Measurements from ENCODE around the gene CDH23. TPM values are rescaled to one million over a fixed set of nuclear protein-coding genes. Genes with fewer than 3 reads are reported as not detected.
A peak's percentile ranks its signal among the peaks of the same experiment; 100 is the strongest.

The CDH23 gene
- total RNA-seq, 1 experiment from 2014 or later = 2.9 TPM

GRCh38 chr10:71621231-71622153 lies 224.8 kb downstream of the CDH23 start:
- DNase-seq (ENCODE audit: low spot score) = peak; percentile 31
- Mint-ChIP-seq H3K27me3 (ENCODE audit: low read depth) (no peaks in the 10 kb centered on the region; the same call in 1 of the 2 replicates), H3K9me3 (peaks cover 10% of the 10 kb centered on the region), H3K4me1 (peaks cover 60% of the 10 kb centered on the region), H3K27ac (peak overlapping the region; percentile 95), H3K4me3 (peak overlapping the region; percentile 58), H3K36me3 (peaks cover 5% of the 10 kb centered on the region; the same call in 1 of the 2 replicates)
- CTCF ChIA-PET = interaction anchor here (0.6 to 4.4 kb wide), 19 partner anchors 10 to 302 kb away, joined by 3 to 58 read pairs (median 6); partner anchors contain the start of gene SLC29A3
- TF ChIP-seq, protein P1, sequence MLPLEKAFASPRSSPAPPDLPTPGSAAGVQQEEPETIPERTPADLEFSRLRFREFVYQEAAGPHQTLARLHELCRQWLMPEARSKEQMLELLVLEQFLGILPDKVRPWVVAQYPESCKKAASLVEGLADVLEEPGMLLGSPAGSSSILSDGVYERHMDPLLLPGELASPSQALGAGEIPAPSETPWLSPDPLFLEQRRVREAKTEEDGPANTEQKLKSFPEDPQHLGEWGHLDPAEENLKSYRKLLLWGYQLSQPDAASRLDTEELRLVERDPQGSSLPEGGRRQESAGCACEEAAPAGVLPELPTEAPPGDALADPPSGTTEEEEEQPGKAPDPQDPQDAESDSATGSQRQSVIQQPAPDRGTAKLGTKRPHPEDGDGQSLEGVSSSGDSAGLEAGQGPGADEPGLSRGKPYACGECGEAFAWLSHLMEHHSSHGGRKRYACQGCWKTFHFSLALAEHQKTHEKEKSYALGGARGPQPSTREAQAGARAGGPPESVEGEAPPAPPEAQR (CRISPR knock-in tag; IDR thresholded peaks at IDR 0.05) = 0 out of 2 replicates have a peak, but pooled peaks have one; percentile 40
- TF ChIP-seq, protein P2, sequence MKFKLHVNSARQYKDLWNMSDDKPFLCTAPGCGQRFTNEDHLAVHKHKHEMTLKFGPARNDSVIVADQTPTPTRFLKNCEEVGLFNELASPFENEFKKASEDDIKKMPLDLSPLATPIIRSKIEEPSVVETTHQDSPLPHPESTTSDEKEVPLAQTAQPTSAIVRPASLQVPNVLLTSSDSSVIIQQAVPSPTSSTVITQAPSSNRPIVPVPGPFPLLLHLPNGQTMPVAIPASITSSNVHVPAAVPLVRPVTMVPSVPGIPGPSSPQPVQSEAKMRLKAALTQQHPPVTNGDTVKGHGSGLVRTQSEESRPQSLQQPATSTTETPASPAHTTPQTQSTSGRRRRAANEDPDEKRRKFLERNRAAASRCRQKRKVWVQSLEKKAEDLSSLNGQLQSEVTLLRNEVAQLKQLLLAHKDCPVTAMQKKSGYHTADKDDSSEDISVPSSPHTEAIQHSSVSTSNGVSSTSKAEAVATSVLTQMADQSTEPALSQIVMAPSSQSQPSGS (CRISPR knock-in tag; IDR thresholded peaks at IDR 0.05; ENCODE audit: borderline replicate concordance, low read depth) = no peak
- TF ChIP-seq E2F4 (CRISPR knock-in tag; IDR thresholded peaks at IDR 0.05; ENCODE audit: borderline replicate concordance, low read depth) (no peak), KAT7 (CRISPR knock-in tag; IDR thresholded peaks at IDR 0.05; ENCODE audit: borderline replicate concordance) (no peak), MAX (CRISPR knock-in tag; IDR thresholded peaks at IDR 0.05) (no peak; the same call in 1 of the 2 replicates)
- TF ChIP-seq, protein P3, sequence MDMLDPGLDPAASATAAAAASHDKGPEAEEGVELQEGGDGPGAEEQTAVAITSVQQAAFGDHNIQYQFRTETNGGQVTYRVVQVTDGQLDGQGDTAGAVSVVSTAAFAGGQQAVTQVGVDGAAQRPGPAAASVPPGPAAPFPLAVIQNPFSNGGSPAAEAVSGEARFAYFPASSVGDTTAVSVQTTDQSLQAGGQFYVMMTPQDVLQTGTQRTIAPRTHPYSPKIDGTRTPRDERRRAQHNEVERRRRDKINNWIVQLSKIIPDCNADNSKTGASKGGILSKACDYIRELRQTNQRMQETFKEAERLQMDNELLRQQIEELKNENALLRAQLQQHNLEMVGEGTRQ (CRISPR knock-in tag; IDR thresholded peaks at IDR 0.05) = 0 out of 2 replicates have a peak, but pooled peaks have one; percentile 29
- TF ChIP-seq, protein P4, sequence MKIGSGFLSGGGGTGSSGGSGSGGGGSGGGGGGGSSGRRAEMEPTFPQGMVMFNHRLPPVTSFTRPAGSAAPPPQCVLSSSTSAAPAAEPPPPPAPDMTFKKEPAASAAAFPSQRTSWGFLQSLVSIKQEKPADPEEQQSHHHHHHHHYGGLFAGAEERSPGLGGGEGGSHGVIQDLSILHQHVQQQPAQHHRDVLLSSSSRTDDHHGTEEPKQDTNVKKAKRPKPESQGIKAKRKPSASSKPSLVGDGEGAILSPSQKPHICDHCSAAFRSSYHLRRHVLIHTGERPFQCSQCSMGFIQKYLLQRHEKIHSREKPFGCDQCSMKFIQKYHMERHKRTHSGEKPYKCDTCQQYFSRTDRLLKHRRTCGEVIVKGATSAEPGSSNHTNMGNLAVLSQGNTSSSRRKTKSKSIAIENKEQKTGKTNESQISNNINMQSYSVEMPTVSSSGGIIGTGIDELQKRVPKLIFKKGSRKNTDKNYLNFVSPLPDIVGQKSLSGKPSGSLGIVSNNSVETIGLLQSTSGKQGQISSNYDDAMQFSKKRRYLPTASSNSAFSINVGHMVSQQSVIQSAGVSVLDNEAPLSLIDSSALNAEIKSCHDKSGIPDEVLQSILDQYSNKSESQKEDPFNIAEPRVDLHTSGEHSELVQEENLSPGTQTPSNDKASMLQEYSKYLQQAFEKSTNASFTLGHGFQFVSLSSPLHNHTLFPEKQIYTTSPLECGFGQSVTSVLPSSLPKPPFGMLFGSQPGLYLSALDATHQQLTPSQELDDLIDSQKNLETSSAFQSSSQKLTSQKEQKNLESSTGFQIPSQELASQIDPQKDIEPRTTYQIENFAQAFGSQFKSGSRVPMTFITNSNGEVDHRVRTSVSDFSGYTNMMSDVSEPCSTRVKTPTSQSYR (CRISPR knock-in tag; IDR thresholded peaks at IDR 0.05) = no peak
- TF ChIP-seq, protein P5, sequence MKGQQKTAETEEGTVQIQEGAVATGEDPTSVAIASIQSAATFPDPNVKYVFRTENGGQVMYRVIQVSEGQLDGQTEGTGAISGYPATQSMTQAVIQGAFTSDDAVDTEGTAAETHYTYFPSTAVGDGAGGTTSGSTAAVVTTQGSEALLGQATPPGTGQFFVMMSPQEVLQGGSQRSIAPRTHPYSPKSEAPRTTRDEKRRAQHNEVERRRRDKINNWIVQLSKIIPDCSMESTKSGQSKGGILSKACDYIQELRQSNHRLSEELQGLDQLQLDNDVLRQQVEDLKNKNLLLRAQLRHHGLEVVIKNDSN (CRISPR knock-in tag; IDR thresholded peaks at IDR 0.05) = peak; percentile 59
- TF ChIP-seq, protein P6, sequence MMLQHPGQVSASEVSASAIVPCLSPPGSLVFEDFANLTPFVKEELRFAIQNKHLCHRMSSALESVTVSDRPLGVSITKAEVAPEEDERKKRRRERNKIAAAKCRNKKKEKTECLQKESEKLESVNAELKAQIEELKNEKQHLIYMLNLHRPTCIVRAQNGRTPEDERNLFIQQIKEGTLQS (CRISPR knock-in tag; conservative IDR thresholded peaks at IDR 0.05) = no peak
- POLR2A ChIA-PET = interaction anchor here (1.1 kb wide), 1 partner anchor 8 kb away, joined by 3 read pairs; no protein-coding TSS in a partner anchor
- peak; percentile 66 for ATAC-seq

DNA sequence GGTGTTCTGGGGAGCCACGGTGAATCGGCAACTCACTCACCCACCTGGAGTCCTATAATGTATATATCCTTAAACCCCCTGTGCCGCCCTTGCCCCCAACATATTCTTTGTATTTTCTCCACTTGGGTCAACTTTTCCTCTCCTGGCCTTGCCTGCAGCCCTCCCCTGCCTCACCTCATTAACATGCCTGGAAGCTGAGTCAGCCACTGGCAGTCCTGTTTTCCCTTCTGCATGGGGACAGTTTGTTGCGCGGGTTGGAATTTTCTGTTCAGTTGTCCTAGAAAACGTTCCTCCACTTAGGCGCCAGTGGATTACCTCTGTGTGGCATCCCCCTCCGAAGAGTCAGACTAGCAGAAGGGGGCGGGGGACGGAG lies 225.4 kb downstream of the CDH23 start:
- Mint-ChIP-seq H3K27me3 (ENCODE audit: low read depth) (no peaks in the 10 kb centered on the region; the same call in 1 of the 2 replicates), H3K4me1 (peaks cover 59% of the 10 kb centered on the region), H3K27ac (peak overlapping the region; percentile 95), H3K36me3 (peaks cover 4% of the 10 kb centered on the region; the same call in 1 of the 2 replicates), H3K4me3 (peak overlapping the region; percentile 58), H3K9me3 (peaks cover 4% of the 10 kb centered on the region)
- POLR2A ChIA-PET = interaction anchor here (1.1 kb wide), 1 partner anchor 9 kb away, joined by 3 read pairs; no protein-coding TSS in a partner anchor
- CTCF ChIA-PET = interaction anchor here (0.8 to 4.4 kb wide), 18 partner anchors 11 to 303 kb away, joined by 3 to 58 read pairs (median 6); partner anchors contain the start of gene SLC29A3
- DNase-seq (ENCODE audit: low spot score) (no peak), ATAC-seq (peak; percentile 27)
- TF ChIP-seq TCF7 (CRISPR knock-in tag; IDR thresholded peaks at IDR 0.05; ENCODE audit: low read depth) (no peak), TEAD1 (CRISPR knock-in tag; IDR thresholded peaks at IDR 0.05) (0 out of 2 replicates have a peak, but pooled peaks have one; percentile 40)

All from WTC11 (cell line).